ENCODE data around the gene DPPA3. TPM values are rescaled to one million over a fixed set of nuclear protein-coding genes. Genes with fewer than 3 reads are reported as not detected.

DPPA3 gene
- 3.3 to 6.8 TPM (median 3.9 TPM) in 3 replicates for total RNA-seq (2021)
- Bru-seq, nascent RNA = percentile 24 among the genes with signal in this experiment
- long read RNA-seq, experiment 1, partial matches to known transcripts = 0 of 4 reads
- long read RNA-seq, experiment 1, other reads (novel, unspliced or antisense) = 0 of 4 reads
- long read RNA-seq, experiment 2, partial matches to known transcripts = 0 of 4 reads
- long read RNA-seq, experiment 2, other reads (novel, unspliced or antisense) = 0 of 4 reads
- long read RNA-seq, experiment 3, transcript DPPA3-201 (4 exons, 1,079 nt) = major isoform, 9 of 12 reads
- long read RNA-seq, experiment 3, partial matches to known transcripts = 0 of 12 reads
- long read RNA-seq, experiment 3, other reads (novel, unspliced or antisense) = 3 of 12 reads

DNA sequence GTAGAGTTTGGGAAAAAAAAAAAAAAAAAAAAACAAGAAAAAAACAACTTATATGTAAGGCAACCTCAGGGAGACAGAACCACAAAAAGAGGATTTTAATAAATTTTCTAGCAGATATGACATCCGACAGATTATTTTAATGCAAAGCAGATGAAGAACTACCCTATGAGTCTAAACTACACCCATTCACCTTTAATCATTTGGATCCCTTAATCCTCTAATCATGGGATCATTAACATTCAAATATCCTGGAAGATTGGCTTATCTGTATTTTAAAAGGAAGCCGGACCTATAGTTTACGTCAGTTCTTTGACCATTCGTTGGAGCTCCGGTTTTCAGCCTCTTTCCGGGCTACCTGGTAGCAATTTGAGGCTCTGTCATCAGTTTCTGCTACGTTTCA lies at the start of gene DPPA3:
TSS of gene DPPA3 (plus strand) at position 301 of the 400 bp plus-strand sequence. CDS start 138 bp downstream, outside the sequence.
- no peak within 1 kb of the TSS for H3K4me3 Mint-ChIP-seq

DNA sequence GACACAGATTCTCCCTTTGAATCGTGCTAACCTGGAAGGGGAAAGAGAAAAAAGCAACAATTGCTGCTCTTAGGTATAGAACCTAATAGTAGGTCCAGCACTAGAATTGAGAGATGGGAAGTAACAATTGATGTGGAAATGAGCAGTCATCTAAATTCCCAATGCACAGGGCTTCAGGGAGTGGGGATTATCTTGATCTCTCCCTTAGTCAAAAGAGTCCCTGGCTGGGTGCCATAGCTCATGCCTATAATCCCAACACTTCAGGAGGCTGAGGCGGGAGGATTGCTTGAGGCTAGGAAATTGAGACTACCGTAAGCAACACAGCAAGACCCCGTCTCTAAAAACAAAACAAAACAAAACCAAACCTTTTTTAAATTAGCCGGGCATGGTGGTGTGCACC lies 49.5 kb upstream of the DPPA3 start:
- Mint-ChIP-seq H3K27me3 (ENCODE audit: low read depth) (no peaks in the 10 kb centered on the region), H3K4me3 (no peak overlapping the region), H3K9me3 (no peaks in the 10 kb centered on the region), H3K27ac (no peak overlapping the region), H3K36me3 (no peaks in the 10 kb centered on the region), H3K4me1 (peaks cover 3% of the 10 kb centered on the region)
- ChIA-PET POLR2A (no interaction called here), CTCF (interaction anchor here (0.6 to 1.2 kb wide), 4 partner anchors 15 to 54 kb away, joined by 3 to 5 read pairs (median 3); no protein-coding TSS in a partner anchor)
- ATAC-seq (no peak), DNase-seq (ENCODE audit: low spot score) (no peak)
- TF ChIP-seq SMAD3 (CRISPR knock-in tag; IDR thresholded peaks at IDR 0.05; ENCODE audit: borderline replicate concordance) = no peak
- TF ChIP-seq, protein P1, sequence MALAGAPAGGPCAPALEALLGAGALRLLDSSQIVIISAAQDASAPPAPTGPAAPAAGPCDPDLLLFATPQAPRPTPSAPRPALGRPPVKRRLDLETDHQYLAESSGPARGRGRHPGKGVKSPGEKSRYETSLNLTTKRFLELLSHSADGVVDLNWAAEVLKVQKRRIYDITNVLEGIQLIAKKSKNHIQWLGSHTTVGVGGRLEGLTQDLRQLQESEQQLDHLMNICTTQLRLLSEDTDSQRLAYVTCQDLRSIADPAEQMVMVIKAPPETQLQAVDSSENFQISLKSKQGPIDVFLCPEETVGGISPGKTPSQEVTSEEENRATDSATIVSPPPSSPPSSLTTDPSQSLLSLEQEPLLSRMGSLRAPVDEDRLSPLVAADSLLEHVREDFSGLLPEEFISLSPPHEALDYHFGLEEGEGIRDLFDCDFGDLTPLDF (CRISPR knock-in tag; IDR thresholded peaks at IDR 0.05) = no peak
- TF ChIP-seq GABPB1 (CRISPR knock-in tag; IDR thresholded peaks at IDR 0.05) = no peak
- no peak for TF ChIP-seq FOXJ3 (CRISPR knock-in tag; IDR thresholded peaks at IDR 0.05; ENCODE audit: borderline replicate concordance)
- no peak for TF ChIP-seq CBFB (CRISPR knock-in tag; IDR thresholded peaks at IDR 0.05; ENCODE audit: low read depth)
- TF ChIP-seq, protein P2, sequence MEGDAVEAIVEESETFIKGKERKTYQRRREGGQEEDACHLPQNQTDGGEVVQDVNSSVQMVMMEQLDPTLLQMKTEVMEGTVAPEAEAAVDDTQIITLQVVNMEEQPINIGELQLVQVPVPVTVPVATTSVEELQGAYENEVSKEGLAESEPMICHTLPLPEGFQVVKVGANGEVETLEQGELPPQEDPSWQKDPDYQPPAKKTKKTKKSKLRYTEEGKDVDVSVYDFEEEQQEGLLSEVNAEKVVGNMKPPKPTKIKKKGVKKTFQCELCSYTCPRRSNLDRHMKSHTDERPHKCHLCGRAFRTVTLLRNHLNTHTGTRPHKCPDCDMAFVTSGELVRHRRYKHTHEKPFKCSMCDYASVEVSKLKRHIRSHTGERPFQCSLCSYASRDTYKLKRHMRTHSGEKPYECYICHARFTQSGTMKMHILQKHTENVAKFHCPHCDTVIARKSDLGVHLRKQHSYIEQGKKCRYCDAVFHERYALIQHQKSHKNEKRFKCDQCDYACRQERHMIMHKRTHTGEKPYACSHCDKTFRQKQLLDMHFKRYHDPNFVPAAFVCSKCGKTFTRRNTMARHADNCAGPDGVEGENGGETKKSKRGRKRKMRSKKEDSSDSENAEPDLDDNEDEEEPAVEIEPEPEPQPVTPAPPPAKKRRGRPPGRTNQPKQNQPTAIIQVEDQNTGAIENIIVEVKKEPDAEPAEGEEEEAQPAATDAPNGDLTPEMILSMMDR (IDR thresholded peaks at IDR 0.05) = no peak
- TF ChIP-seq OVOL2 (CRISPR knock-in tag; IDR thresholded peaks at IDR 0.05; ENCODE audit: borderline replicate concordance) = no peak
- TF ChIP-seq FOXP1 (CRISPR knock-in tag; IDR thresholded peaks at IDR 0.05; ENCODE audit: borderline replicate concordance) = no peak
- no peak for TF ChIP-seq SMAD4 (CRISPR knock-in tag; IDR thresholded peaks at IDR 0.05)
- TF ChIP-seq, protein P3, sequence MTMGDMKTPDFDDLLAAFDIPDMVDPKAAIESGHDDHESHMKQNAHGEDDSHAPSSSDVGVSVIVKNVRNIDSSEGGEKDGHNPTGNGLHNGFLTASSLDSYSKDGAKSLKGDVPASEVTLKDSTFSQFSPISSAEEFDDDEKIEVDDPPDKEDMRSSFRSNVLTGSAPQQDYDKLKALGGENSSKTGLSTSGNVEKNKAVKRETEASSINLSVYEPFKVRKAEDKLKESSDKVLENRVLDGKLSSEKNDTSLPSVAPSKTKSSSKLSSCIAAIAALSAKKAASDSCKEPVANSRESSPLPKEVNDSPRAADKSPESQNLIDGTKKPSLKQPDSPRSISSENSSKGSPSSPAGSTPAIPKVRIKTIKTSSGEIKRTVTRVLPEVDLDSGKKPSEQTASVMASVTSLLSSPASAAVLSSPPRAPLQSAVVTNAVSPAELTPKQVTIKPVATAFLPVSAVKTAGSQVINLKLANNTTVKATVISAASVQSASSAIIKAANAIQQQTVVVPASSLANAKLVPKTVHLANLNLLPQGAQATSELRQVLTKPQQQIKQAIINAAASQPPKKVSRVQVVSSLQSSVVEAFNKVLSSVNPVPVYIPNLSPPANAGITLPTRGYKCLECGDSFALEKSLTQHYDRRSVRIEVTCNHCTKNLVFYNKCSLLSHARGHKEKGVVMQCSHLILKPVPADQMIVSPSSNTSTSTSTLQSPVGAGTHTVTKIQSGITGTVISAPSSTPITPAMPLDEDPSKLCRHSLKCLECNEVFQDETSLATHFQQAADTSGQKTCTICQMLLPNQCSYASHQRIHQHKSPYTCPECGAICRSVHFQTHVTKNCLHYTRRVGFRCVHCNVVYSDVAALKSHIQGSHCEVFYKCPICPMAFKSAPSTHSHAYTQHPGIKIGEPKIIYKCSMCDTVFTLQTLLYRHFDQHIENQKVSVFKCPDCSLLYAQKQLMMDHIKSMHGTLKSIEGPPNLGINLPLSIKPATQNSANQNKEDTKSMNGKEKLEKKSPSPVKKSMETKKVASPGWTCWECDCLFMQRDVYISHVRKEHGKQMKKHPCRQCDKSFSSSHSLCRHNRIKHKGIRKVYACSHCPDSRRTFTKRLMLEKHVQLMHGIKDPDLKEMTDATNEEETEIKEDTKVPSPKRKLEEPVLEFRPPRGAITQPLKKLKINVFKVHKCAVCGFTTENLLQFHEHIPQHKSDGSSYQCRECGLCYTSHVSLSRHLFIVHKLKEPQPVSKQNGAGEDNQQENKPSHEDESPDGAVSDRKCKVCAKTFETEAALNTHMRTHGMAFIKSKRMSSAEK (CRISPR knock-in tag; IDR thresholded peaks at IDR 0.05; ENCODE audit: borderline replicate concordance) = no peak
- no peak for TF ChIP-seq FOXK1 (CRISPR knock-in tag; IDR thresholded peaks at IDR 0.05)

More for the DNA sequence above, at the start of gene DPPA3:
- CTCF ChIA-PET = interaction anchor here (0.5 to 1.4 kb wide), 5 partner anchors 10 to 116 kb away, joined by 3 to 4 read pairs (median 4); partner anchors contain the start of gene NANOG
- no peaks in the 10 kb centered on the region for H3K9me3 Mint-ChIP-seq
- no peak for ATAC-seq
- H3K36me3 Mint-ChIP-seq = no peaks in the 10 kb centered on the region
- peak within 1 kb of the TSS; percentile 77 for H3K27ac Mint-ChIP-seq
- no peak for DNase-seq (ENCODE audit: low spot score)
- H3K4me1 Mint-ChIP-seq = peaks cover 30% of the 10 kb centered on the region
- no peaks in the 10 kb centered on the region for H3K27me3 Mint-ChIP-seq (ENCODE audit: low read depth)
- TF ChIP-seq CREB1 (CRISPR knock-in tag; IDR thresholded peaks at IDR 0.05) = no peak
- POLR2A ChIA-PET = interaction anchor here (1.0 kb wide), 1 partner anchor 13 kb away, joined by 4 read pairs; no protein-coding TSS in a partner anchor

DNA sequence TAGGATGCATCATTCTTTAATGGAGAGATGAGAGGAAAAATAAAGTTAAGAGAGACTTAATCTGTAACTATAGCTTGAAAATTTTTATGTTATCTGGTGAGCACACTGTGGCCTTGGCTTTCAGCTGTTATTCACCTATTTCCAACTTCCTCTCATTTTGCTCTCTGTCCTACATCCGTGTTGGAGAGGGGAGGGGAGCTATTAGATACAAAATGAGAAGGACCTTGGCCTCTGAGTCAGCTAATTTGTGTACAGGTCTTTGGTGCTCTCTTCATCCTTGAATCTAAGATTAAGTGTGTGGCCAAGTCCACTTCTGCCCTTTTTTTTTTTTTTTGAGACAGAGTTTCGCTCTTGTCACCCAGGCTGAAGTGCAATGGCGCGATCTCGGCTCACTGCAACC lies 44.6 kb upstream of the DPPA3 start:
- H3K9me3 Mint-ChIP-seq = no peaks in the 10 kb centered on the region
- H3K27me3 Mint-ChIP-seq (ENCODE audit: low read depth) = no peaks in the 10 kb centered on the region
- DNase-seq (ENCODE audit: low spot score) (no peak), ATAC-seq (no peak)
- no peak overlapping the region for H3K4me3 Mint-ChIP-seq
- ChIA-PET CTCF (interaction anchor here (0.7 to 0.9 kb wide), 2 partner anchors 24 to 705 kb away, joined by 3 read pairs; no protein-coding TSS in a partner anchor), POLR2A (no interaction called here)
- H3K4me1 Mint-ChIP-seq = peaks cover 6% of the 10 kb centered on the region
- H3K36me3 Mint-ChIP-seq = no peaks in the 10 kb centered on the region
- no peak overlapping the region for H3K27ac Mint-ChIP-seq
- TF ChIP-seq CREM (CRISPR knock-in tag; IDR thresholded peaks at IDR 0.05) (no peak), ETV6 (CRISPR knock-in tag; IDR thresholded peaks at IDR 0.05) (no peak), NFATC4 (CRISPR knock-in tag; IDR thresholded peaks at IDR 0.05) (no peak), FOXJ3 (CRISPR knock-in tag; IDR thresholded peaks at IDR 0.05; ENCODE audit: borderline replicate concordance) (no peak)
- TF ChIP-seq, protein P4, sequence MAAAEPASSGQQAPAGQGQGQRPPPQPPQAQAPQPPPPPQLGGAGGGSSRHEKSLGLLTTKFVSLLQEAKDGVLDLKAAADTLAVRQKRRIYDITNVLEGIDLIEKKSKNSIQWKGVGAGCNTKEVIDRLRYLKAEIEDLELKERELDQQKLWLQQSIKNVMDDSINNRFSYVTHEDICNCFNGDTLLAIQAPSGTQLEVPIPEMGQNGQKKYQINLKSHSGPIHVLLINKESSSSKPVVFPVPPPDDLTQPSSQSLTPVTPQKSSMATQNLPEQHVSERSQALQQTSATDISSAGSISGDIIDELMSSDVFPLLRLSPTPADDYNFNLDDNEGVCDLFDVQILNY (CRISPR knock-in tag; IDR thresholded peaks at IDR 0.05) = no peak
- TF ChIP-seq, protein P5, sequence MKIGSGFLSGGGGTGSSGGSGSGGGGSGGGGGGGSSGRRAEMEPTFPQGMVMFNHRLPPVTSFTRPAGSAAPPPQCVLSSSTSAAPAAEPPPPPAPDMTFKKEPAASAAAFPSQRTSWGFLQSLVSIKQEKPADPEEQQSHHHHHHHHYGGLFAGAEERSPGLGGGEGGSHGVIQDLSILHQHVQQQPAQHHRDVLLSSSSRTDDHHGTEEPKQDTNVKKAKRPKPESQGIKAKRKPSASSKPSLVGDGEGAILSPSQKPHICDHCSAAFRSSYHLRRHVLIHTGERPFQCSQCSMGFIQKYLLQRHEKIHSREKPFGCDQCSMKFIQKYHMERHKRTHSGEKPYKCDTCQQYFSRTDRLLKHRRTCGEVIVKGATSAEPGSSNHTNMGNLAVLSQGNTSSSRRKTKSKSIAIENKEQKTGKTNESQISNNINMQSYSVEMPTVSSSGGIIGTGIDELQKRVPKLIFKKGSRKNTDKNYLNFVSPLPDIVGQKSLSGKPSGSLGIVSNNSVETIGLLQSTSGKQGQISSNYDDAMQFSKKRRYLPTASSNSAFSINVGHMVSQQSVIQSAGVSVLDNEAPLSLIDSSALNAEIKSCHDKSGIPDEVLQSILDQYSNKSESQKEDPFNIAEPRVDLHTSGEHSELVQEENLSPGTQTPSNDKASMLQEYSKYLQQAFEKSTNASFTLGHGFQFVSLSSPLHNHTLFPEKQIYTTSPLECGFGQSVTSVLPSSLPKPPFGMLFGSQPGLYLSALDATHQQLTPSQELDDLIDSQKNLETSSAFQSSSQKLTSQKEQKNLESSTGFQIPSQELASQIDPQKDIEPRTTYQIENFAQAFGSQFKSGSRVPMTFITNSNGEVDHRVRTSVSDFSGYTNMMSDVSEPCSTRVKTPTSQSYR (CRISPR knock-in tag; IDR thresholded peaks at IDR 0.05) = no peak
- TF ChIP-seq, protein P6, sequence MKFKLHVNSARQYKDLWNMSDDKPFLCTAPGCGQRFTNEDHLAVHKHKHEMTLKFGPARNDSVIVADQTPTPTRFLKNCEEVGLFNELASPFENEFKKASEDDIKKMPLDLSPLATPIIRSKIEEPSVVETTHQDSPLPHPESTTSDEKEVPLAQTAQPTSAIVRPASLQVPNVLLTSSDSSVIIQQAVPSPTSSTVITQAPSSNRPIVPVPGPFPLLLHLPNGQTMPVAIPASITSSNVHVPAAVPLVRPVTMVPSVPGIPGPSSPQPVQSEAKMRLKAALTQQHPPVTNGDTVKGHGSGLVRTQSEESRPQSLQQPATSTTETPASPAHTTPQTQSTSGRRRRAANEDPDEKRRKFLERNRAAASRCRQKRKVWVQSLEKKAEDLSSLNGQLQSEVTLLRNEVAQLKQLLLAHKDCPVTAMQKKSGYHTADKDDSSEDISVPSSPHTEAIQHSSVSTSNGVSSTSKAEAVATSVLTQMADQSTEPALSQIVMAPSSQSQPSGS (CRISPR knock-in tag; IDR thresholded peaks at IDR 0.05; ENCODE audit: borderline replicate concordance, low read depth) = no peak
